ENCODE results near the gene FBXO45. TPM values are rescaled to one million over a fixed set of nuclear protein-coding genes. Genes with fewer than 3 reads are reported as not detected.

Gene FBXO45
- total and polyA plus RNA-seq, 2 donors (not counting 1 experiment from before 2014, with no cell fraction given) = 0.98 to 4.7 TPM

DNA sequence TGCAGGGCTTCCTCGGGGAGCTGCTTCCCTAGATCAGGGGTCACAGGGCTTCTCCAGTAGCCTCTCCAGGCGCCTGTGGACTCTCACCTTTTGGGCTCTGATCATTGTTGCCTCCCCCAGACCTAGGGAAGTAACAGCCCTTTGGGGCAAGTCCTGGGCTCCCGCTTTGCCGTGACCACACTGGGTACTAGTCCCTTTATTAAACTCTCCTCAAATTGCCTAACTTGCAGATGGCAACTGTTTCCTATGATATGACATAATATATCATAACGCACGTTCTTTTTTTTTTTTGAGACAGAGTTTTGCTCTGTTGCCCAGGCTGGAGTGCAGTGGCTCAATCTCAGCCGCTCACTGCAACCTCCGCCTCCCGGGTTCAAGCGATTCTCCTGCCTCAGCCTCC lies 53.2 kb downstream of the FBXO45 start:
- H3K4me2 ChIP-seq (replicated peaks; ENCODE audit: low read depth, low read length, poor library complexity, severe bottlenecking) = no peak overlapping the region
- intact Hi-C loops (cut with micrococcal nuclease) = no loop called here
- CTCF ChIA-PET = no interaction called here

More for the DNA sequence above, 53.2 kb downstream of the FBXO45 start:
- Histone ChIP-seq H4K20me1 (ENCODE audit: control insufficient read depth, insufficient read depth, low read length, poor library complexity, severe bottlenecking) (no peaks in the 10 kb centered on the region), H3K9ac (ENCODE audit: low read length) (no peak overlapping the region), H3K4me1 (ENCODE audit: control insufficient read depth in 2 of 2, insufficient read depth in 2 of 2, low read length in 2 of 2) (peaks cover 11 to 22% of the 10 kb centered on the region in 2 donors), H3K79me2 (ENCODE audit: control insufficient read depth, insufficient read depth, low read length) (no peaks in the 10 kb centered on the region), H3K36me3 (replicated peaks in 1 of 2; ENCODE audit: control extremely low read depth in 1 of 2, control insufficient read depth in 1 of 2, extremely low read depth in 1 of 2, insufficient read depth in 2 of 2, low read length in 1 of 2) (no peaks in the 10 kb centered on the region), H3K27me3 (replicated peaks in 1 of 4; ENCODE audit: control extremely low read depth in 1 of 4, control insufficient read depth in 3 of 4, insufficient read depth in 4 of 4, low read length in 3 of 4) (no peaks in the 10 kb centered on the region), H3K9me3 (ENCODE audit: control extremely low read depth in 1 of 3, control insufficient read depth in 2 of 3, insufficient read depth in 1 of 3, low read length in 2 of 3) (peaks cover 0 to 7% (median 0%) of the 10 kb centered on the region in 3 donors), H2AFZ (ENCODE audit: insufficient read depth, low read depth, low read length, poor library complexity, severe bottlenecking) (no peak overlapping the region), H3K27ac (ENCODE audit: low read length in 2 of 2) (no peak overlapping the region), H3K4me3 (ENCODE audit: control extremely low read depth in 1 of 5, extremely low read depth in 1 of 5, insufficient read depth in 1 of 5, low read depth in 2 of 5, low read length in 4 of 5) (no peak overlapping the region)
- ATAC-seq (ENCODE audit: low read depth) = no peak
- Mint-ChIP-seq H3K27me3 (no peaks in the 10 kb centered on the region), H3K4me1 (peaks cover 18% of the 10 kb centered on the region), H3K9me3 (ENCODE audit: insufficient read depth) (no peaks in the 10 kb centered on the region), H3K4me3 (no peak overlapping the region), H3K27ac (no peak overlapping the region)
- 94% methylated on average over 8 of the region's 10 CpGs for WGBS (ENCODE audit: insufficient coverage)
- no peak for DNase-seq
- TF ChIP-seq EZH2 (IDR thresholded peaks at IDR 0.05; ENCODE audit: borderline replicate concordance, insufficient read depth, low read depth, low read length, poor library complexity, severe bottlenecking) (no peak), CTCF (IDR thresholded peaks at IDR 0.05) (no peak)
- POLR2A ChIA-PET = no interaction called here
